Measurements from ENCODE around the gene OSBPL9.

Gene OSBPL9

DNA sequence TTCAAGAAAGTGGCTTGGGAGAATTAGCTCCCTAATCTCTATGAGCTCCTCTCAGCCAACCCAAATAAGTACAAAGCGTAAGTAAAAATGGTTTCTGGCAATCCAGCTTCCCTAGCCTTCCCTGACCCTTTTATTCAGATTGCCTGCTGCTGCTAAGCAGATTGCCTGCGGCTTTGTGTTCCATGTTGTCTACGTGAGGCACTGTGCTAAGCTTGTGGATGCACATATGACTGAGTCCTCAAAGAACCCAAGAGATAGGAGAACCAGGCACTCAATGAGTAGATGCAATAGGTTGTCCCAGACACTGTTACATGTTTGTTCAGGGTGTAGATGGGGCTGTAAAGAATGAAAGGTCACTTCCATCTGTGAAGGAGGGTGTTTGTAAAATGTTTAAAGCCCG lies 6.3 kb upstream of the OSBPL9 start:
- TF ChIP-seq, protein P1, sequence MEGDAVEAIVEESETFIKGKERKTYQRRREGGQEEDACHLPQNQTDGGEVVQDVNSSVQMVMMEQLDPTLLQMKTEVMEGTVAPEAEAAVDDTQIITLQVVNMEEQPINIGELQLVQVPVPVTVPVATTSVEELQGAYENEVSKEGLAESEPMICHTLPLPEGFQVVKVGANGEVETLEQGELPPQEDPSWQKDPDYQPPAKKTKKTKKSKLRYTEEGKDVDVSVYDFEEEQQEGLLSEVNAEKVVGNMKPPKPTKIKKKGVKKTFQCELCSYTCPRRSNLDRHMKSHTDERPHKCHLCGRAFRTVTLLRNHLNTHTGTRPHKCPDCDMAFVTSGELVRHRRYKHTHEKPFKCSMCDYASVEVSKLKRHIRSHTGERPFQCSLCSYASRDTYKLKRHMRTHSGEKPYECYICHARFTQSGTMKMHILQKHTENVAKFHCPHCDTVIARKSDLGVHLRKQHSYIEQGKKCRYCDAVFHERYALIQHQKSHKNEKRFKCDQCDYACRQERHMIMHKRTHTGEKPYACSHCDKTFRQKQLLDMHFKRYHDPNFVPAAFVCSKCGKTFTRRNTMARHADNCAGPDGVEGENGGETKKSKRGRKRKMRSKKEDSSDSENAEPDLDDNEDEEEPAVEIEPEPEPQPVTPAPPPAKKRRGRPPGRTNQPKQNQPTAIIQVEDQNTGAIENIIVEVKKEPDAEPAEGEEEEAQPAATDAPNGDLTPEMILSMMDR (conservative IDR thresholded peaks at IDR 0.05; ENCODE audit: low read length), result no peak
- H3K4me3 ChIP-seq (ENCODE audit: low read length), result no peak overlapping the region
- DNase-seq (ENCODE audit: low read depth), result no peak

DNA sequence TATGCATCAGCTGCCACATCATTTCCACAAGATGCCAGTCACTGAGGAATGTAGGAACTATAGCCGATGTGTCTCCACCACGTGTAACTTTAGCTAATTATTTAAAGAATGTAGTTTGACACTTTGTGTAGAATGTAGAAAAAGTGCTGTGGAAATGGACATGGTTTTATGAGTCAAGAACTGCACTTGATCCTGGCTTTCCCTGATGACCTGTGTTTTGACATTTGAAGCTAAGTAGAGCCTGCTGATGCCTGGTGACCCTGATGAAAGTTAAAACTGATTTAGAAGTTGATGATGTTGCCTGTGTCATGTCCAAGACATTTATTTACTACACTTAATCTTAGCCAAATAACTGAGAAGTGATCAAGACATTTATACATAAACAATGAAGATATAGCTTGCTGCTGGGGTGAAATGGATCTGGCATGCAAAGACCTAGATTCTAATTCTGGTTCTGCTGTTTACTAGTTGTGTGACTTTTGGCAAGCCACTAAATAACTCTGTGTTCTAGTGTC lies 4.4 kb upstream of the OSBPL9 start:
- H3K4me3 ChIP-seq (ENCODE audit: low read length), result no peak overlapping the region
- peak; percentile 19 for DNase-seq (ENCODE audit: low read depth)
- TF ChIP-seq, protein P1 (conservative IDR thresholded peaks at IDR 0.05; ENCODE audit: low read length), result no peak

DNA sequence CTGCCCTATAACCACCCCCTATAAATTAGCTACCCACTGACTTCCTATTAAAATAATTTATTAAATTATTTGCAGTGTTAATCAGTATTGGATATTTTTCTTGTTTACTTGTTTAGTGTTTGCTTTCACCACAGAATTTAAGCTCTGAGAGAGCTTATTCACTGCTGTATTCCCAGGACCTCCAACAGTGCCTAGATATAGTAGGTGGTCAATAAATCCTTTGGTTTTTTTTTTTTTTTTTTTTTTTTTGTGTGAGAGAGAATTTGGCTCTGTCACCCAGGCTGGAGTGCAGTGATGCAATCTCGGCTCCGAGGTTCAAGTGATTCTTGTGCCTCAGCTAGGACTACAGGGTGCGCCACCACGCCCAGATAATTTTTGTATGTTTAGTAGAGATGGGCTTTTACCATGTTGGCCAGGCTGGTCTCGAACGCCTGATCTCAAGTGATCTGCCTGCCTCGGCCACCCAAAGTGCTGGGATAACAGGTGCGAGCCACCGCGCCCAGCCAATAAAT lies 1.1 kb upstream of the OSBPL9 start:
- H3K4me3 ChIP-seq (ENCODE audit: low read length), result no peak overlapping the region
- TF ChIP-seq, protein P1 (conservative IDR thresholded peaks at IDR 0.05; ENCODE audit: low read length), result no peak
- DNase-seq (ENCODE audit: low read depth), result no peak

DNA sequence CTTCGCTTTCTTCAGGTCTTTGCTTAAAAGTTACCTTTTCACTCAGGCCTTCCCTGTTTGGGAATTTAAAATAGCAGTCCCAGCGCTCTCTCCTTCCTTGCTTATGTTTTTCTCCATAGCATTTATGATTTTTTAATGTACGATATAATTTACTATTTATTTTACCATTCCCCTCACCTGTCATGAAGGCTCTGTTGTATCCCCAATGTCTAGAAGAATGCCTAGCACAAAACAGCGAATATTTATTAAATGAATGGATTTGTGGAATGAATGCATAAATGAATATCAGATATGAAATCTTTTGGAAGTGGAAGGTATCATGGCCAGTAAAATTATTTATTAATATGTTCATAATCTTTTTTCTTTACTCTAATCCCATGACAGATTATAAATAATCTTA lies 402 bp upstream of the OSBPL9 start:
- no peak for DNase-seq (ENCODE audit: low read depth)
- TF ChIP-seq, protein P1 (conservative IDR thresholded peaks at IDR 0.05; ENCODE audit: low read length), result no peak
- H3K4me3 ChIP-seq (ENCODE audit: low read length), result peak overlapping the region; percentile 41

DNA sequence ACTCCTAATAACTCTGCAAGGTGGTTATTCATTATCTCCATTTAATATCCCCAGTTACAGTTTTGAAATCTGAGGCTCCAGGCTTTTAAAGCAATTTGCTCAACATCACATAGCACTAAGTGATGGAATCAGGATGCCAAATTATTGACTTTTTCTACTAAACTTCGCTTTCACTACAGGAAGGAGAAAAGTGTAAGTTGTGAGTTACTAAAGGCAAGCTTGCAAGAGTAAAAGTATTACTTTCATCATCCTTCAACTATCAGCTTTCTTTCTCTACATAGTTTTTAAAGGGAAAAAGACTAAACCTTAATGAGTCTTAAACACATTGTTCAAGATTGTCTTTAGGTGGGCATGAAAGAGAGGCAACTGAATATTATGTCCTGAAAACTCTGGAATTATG lies 1.8 kb downstream of the OSBPL9 start:
- no peak overlapping the region for H3K4me3 ChIP-seq (ENCODE audit: low read length)
- no peak for DNase-seq (ENCODE audit: low read depth)
- TF ChIP-seq, protein P1 (conservative IDR thresholded peaks at IDR 0.05; ENCODE audit: low read length), result no peak

DNA sequence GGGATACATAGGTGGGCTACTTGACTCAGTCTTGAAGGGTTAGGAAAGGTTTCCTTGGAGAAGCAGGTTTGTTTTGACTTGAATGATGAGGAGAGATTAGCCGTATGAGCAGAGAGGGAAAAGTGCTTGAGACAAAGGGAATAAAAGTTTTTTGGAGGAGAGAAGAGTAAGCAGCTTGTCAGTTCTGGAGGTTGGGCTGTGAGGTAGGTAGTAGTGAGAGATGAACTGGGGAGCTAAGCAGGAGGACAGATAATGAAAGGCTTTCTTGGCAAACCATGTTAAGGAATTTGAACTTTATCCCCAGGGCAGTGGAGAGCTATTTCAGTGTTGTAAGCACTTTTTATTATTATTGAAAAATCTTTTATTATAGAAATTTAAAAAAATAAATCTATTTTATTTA lies 3.6 kb downstream of the OSBPL9 start:
- DNase-seq (ENCODE audit: low read depth), result no peak
- no peak overlapping the region for H3K4me3 ChIP-seq (ENCODE audit: low read length)
- TF ChIP-seq, protein P1 (conservative IDR thresholded peaks at IDR 0.05; ENCODE audit: low read length), result no peak

DNA sequence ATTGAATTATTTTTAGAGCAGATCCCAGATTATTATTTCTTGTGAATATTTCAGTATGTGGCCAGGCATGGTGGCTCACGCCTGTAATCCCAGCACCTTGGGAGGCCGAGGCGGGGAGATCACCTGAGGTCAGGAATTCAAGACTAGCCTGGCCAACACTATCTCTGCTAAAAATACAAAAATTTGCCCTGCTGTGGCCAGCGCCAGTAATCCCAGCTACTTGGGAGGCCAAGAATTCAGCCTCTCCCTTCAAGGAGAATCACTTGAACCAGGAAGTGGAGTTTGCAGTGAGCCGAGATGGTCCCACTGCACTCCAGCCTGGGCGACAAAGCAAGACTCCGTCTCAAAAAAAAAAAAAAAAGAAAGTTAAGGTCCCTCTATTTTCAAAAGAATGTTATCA lies 4.3 kb downstream of the OSBPL9 start:
- no peak overlapping the region for H3K4me3 ChIP-seq (ENCODE audit: low read length)
- no peak for DNase-seq (ENCODE audit: low read depth)
- TF ChIP-seq, protein P1 (conservative IDR thresholded peaks at IDR 0.05; ENCODE audit: low read length), result no peak

Data from AG10803 (cell line).